Neutrophil (primary cell): ENCODE measurements around the gene NRSN2.

Experiments used
- H3K27ac ChIP-seq: fragments of 200-600 bp; sonication (generic); 2 replicates; pipeline ENCODE4 v1.5.1; 2016; ENCODE audit warnings: mild to moderate bottlenecking, moderate library complexity
- H3K27me3 ChIP-seq: fragments of 200-600 bp; sonication (generic); 2 replicates; pipeline ENCODE4 v1.6.0; 2016; ENCODE audit warnings: mild to moderate bottlenecking
- H3K36me3 ChIP-seq: fragments of 200-600 bp; sonication (generic); 2 replicates; pipeline ENCODE4 v1.5.1; 2017
- H3K4me1 ChIP-seq, 2 experiments: fragments of 200-600 bp in 1 of 2; sonication (generic) in 1 of 2; 1 replicate in 1 of 2; 2 replicates in 1 of 2; pipeline versions ENCODE4 v1.5.1 to v1.6.1; 2013 to 2016; ENCODE audit warnings: low read depth in 1 of 2, low read length in 1 of 2, mild to moderate bottlenecking in 1 of 2, moderate library complexity in 1 of 2; ENCODE audit not compliant: control insufficient read depth in 1 of 2, insufficient read depth in 1 of 2
- H3K4me3 ChIP-seq, 2 experiments: fragments of 200-600 bp in 1 of 2; sonication (generic) in 1 of 2; 1 replicate in 1 of 2; 2 replicates in 1 of 2; pipeline ENCODE4 v1.5.1; 2013 to 2016; ENCODE audit warnings: low read depth in 1 of 2, low read length in 1 of 2, mild to moderate bottlenecking in 1 of 2, moderate library complexity in 1 of 2
- H3K9me3 ChIP-seq: fragments of 200-600 bp; sonication (generic); 2 replicates; pipeline ENCODE4 v1.5.1; 2016
- TF ChIP-seq, protein P1 (sequence below): fragments of 200-600 bp; sonication (generic); IDR thresholded peaks from 2 replicates; pipeline ENCODE4 v1.5.1; 2016; ENCODE audit warnings: antibody characterized with exemption

The NRSN2 gene

DNA sequence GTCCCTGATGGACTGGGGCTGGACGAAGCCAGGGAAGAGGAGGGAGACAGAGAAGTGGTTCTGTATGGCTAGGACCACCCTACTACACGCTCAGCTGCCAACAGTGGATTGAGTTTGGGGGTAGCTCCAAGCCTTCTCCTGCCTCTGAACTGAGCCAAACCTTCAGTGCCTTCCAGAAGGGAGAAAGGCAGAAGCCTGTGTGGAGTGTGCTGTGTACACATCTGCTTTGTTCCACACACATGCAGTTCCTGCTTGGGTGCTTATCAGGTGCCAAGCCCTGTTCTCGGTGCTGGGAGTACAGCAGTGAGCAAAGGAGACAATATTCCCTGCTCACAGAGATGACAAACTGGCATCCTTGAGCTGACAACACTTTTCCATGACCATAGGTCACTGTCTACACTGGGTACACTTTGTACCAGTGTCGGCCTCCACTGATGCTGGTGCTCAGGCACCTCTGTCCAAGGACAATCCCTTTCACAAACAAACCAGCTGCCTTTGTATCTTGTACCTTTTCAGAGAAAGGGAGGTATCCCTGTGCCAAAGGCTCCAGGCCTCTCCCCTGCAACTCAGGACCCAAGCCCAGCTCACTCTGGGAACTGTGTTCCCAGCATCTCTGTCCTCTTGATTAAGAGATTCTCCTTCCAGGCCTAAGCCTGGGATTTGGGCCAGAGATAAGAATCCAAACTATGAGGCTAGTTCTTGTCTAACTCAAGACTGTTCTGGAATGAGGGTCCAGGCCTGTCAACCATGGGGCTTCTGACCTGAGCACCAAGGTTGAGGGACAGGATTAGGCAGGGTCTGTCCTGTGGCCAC lies 49.9 kb downstream of the NRSN2 start:
- TF ChIP-seq, protein P1, sequence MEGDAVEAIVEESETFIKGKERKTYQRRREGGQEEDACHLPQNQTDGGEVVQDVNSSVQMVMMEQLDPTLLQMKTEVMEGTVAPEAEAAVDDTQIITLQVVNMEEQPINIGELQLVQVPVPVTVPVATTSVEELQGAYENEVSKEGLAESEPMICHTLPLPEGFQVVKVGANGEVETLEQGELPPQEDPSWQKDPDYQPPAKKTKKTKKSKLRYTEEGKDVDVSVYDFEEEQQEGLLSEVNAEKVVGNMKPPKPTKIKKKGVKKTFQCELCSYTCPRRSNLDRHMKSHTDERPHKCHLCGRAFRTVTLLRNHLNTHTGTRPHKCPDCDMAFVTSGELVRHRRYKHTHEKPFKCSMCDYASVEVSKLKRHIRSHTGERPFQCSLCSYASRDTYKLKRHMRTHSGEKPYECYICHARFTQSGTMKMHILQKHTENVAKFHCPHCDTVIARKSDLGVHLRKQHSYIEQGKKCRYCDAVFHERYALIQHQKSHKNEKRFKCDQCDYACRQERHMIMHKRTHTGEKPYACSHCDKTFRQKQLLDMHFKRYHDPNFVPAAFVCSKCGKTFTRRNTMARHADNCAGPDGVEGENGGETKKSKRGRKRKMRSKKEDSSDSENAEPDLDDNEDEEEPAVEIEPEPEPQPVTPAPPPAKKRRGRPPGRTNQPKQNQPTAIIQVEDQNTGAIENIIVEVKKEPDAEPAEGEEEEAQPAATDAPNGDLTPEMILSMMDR = no peak
- no peak overlapping the region for H3K27ac ChIP-seq
- H3K9me3 ChIP-seq = no peaks in the 10 kb centered on the region
- no peak overlapping the region for H3K4me3 ChIP-seq
- no peaks in the 10 kb centered on the region for H3K27me3 ChIP-seq
- H3K36me3 ChIP-seq = peaks cover 67% of the 10 kb centered on the region
- H3K4me1 ChIP-seq = peaks cover 2 to 3% of the 10 kb centered on the region in 2 experiments

DNA sequence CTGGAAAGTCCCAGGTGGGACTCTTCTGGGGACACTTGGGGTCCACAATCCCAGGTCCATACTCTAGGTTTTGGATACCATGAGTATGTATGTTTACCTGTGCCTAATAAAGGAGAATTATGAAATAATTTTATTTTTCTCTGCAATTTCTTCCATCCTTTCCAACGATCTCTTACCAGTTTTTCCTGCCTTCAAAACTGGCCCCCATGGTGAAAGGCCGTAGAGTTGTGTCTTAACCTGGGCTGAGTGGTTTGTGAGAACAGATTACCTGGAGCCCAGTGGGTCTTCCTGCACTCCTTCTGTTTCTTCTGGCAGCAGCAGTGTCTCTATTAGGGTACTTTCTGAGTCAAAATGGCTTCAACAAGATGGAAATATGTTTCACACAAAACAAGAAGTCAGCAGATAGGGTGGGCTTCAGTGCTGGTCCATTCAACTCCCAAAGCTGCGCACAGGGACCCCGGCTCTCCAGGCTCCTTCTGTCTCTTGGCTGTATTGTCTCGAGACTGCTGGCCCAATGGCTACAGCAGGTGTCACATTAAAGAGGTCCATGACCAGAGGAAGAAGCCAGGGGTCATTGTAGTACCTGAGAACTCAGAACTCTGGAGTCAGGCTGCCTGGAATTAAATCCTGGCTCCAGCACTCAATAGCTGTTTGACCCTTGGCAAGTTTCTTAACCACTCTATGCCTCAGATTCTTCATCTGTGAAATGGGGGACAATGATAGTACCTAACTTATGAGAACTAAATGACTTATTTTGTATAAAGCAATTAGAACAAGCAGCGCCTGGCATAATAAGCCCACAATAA lies 50.7 kb downstream of the NRSN2 start:
- Histone ChIP-seq H3K36me3 (peaks cover 59% of the 10 kb centered on the region), H3K4me1 (peaks cover 5 to 7% of the 10 kb centered on the region in 2 experiments), H3K4me3 (no peak overlapping the region), H3K27ac (no peak overlapping the region), H3K27me3 (no peaks in the 10 kb centered on the region), H3K9me3 (no peaks in the 10 kb centered on the region)
- TF ChIP-seq, protein P1 = no peak

GRCh38 chr20:399182-399707 lies 52.3 kb downstream of the NRSN2 start:
- Histone ChIP-seq H3K4me3 (no peak overlapping the region), H3K36me3 (peaks cover 44% of the 10 kb centered on the region), H3K27me3 (no peaks in the 10 kb centered on the region), H3K27ac (no peak overlapping the region), H3K4me1 (peaks cover 5 to 7% of the 10 kb centered on the region in 2 experiments), H3K9me3 (no peaks in the 10 kb centered on the region)
- TF ChIP-seq, protein P1 = no peak

- no peaks in the 10 kb centered on the region for H3K27me3 ChIP-seq
- H3K4me1 ChIP-seq = peaks cover 5 to 7% of the 10 kb centered on the region in 2 experiments
- no peaks in the 10 kb centered on the region for H3K9me3 ChIP-seq
- no peak overlapping the region for H3K4me3 ChIP-seq
- H3K27ac ChIP-seq = no peak overlapping the region
- TF ChIP-seq, protein P1 = no peak
- peaks cover 36% of the 10 kb centered on the region for H3K36me3 ChIP-seq
These were observed 53.2 kb downstream of the NRSN2 start for GRCh38 chr20:400128-400453.

GRCh38 chr20:400454-401275 lies 53.8 kb downstream of the NRSN2 start:
- H3K4me1 ChIP-seq = peaks cover 5 to 7% of the 10 kb centered on the region in 2 experiments
- TF ChIP-seq, protein P1 = no peak
- no peaks in the 10 kb centered on the region for H3K9me3 ChIP-seq
- no peak overlapping the region for H3K4me3 ChIP-seq
- H3K36me3 ChIP-seq = peaks cover 31% of the 10 kb centered on the region
- no peak overlapping the region for H3K27ac ChIP-seq
- no peaks in the 10 kb centered on the region for H3K27me3 ChIP-seq
